Liver (tissue), 9 donors: ENCODE data around the gene SIGLEC1. TPM values are rescaled to one million over a fixed set of nuclear protein-coding genes. Genes with fewer than 3 reads are reported as not detected.

Source experiments
- DNase-seq: peaks from one replicate; pipeline ENCODE4 v3.0.0-alpha.2; 2017; ENCODE audit warnings: low spot score
- H3K27ac ChIP-seq, 2 donors: one replicate each; pipeline ENCODE4 v1.7.0; 2013; ENCODE audit warnings: inconsistent platforms in 2 of 2, low read length in 2 of 2, control low read depth in 1 of 2, low read depth in 1 of 2, mild to moderate bottlenecking in 1 of 2
- H3K27me3 ChIP-seq, 4 donors: one replicate each; pipeline versions ENCODE4 v1.6.1 to v1.7.0; 2013; ENCODE audit warnings: low read length in 3 of 4, inconsistent platforms in 1 of 4, mild to moderate bottlenecking in 1 of 4, moderate library complexity in 1 of 4; ENCODE audit not compliant: control insufficient read depth in 4 of 4, insufficient read depth in 4 of 4
- H3K36me3 ChIP-seq, 4 donors: one replicate each; pipeline versions ENCODE4 v1.6.1 to v1.7.0; 2013; ENCODE audit warnings: low read length in 3 of 4, mild to moderate bottlenecking in 3 of 4, low read depth in 1 of 4, moderate library complexity in 1 of 4; ENCODE audit not compliant: control insufficient read depth in 4 of 4, insufficient read depth in 3 of 4
- H3K4me1 ChIP-seq, 4 donors: one replicate each; pipeline versions ENCODE4 v1.6.1 to v1.7.0; 2013; ENCODE audit warnings: low read length in 3 of 4, mild to moderate bottlenecking in 3 of 4, moderate library complexity in 1 of 4; ENCODE audit not compliant: control insufficient read depth in 4 of 4, insufficient read depth in 4 of 4
- H3K4me3 ChIP-seq, 3 donors: one replicate each; pipeline versions ENCODE4 v1.6.1 to v1.7.0; 2013; ENCODE audit warnings: low read length in 3 of 3, control low read depth in 1 of 3, low read depth in 1 of 3, mild to moderate bottlenecking in 1 of 3
- H3K9ac ChIP-seq, 2 donors: one replicate each; pipeline ENCODE4 v1.7.0; 2013; ENCODE audit warnings: low read length in 2 of 2, mild to moderate bottlenecking in 2 of 2, moderate library complexity in 2 of 2, control low read depth in 1 of 2, low read depth in 1 of 2
- H3K9me3 ChIP-seq, 4 donors: one replicate each; pipeline versions ENCODE4 v1.6.1 to v1.7.0; 2013; ENCODE audit warnings: low read length in 3 of 4; ENCODE audit not compliant: control insufficient read depth in 4 of 4
- ATF3 ChIP-seq: IDR thresholded peaks from 2 replicates; pipeline ENCODE4 v1.6.1; 2016; ENCODE audit warnings: antibody characterized with exemption
- CTCF ChIP-seq: fragments of 150-350 bp; IDR thresholded peaks from 2 replicates; pipeline ENCODE4 v1.5.1; 2017; ENCODE audit warnings: improper control_type of control experiment, low read depth, low read length; ENCODE audit not compliant: missing input control
- EGR1 ChIP-seq, 2 donors: IDR thresholded peaks; 2 replicates each; pipeline ENCODE4 v1.6.1; 2016 to 2018; ENCODE audit warnings: antibody characterized with exemption in 2 of 2, low read depth in 2 of 2
- FOXA1 ChIP-seq: IDR thresholded peaks from 2 replicates; pipeline ENCODE4 v1.6.1; 2016; ENCODE audit warnings: antibody characterized with exemption
- FOXA2 ChIP-seq: IDR thresholded peaks from 2 replicates; pipeline ENCODE4 v1.6.1; 2016; ENCODE audit warnings: antibody characterized with exemption
- GABPA ChIP-seq, 2 donors: IDR thresholded peaks in 1 of 2; conservative IDR thresholded peaks in 1 of 2; 2 replicates each; pipeline ENCODE4 v1.6.1; 2016; ENCODE audit warnings: antibody characterized with exemption in 2 of 2, mild to moderate bottlenecking in 1 of 2, moderate library complexity in 1 of 2
- HNF4A ChIP-seq, 2 donors: conservative IDR thresholded peaks; 2 replicates each; pipeline ENCODE4 v1.6.1; 2016; ENCODE audit warnings: antibody characterized with exemption in 2 of 2, mild to moderate bottlenecking in 2 of 2
- HNF4G ChIP-seq: IDR thresholded peaks from 2 replicates; pipeline ENCODE4 v1.6.1; 2016; ENCODE audit warnings: antibody characterized with exemption
- JUND ChIP-seq, 2 donors: IDR thresholded peaks; 2 replicates each; pipeline ENCODE4 v1.6.1; 2016; ENCODE audit warnings: antibody characterized with exemption in 2 of 2
- MAX ChIP-seq: IDR thresholded peaks from 2 replicates; pipeline ENCODE4 v1.6.1; 2016; ENCODE audit warnings: antibody characterized with exemption
- NR2F2 ChIP-seq: IDR thresholded peaks from 2 replicates; pipeline ENCODE4 v1.6.1; 2016; ENCODE audit warnings: antibody characterized with exemption
- RAD21 ChIP-seq, 2 donors: IDR thresholded peaks; 2 replicates each; pipeline ENCODE4 v1.6.1; 2016; ENCODE audit warnings: antibody characterized with exemption in 2 of 2, mild to moderate bottlenecking in 2 of 2
- REST ChIP-seq: IDR thresholded peaks from 2 replicates; pipeline ENCODE4 v1.6.1; 2016; ENCODE audit warnings: antibody characterized with exemption, mild to moderate bottlenecking
- RXRA ChIP-seq, 2 donors: IDR thresholded peaks; 2 replicates each; pipeline ENCODE4 v1.6.1; 2017 to 2018; ENCODE audit warnings: antibody characterized with exemption in 2 of 2, mild to moderate bottlenecking in 1 of 2
- SP1 ChIP-seq: IDR thresholded peaks from 2 replicates; pipeline ENCODE4 v1.6.1; 2018; ENCODE audit warnings: antibody characterized with exemption, mild to moderate bottlenecking
- TAF1 ChIP-seq: conservative IDR thresholded peaks from 2 replicates; pipeline ENCODE4 v1.6.1; 2016; ENCODE audit warnings: antibody characterized with exemption, mild to moderate bottlenecking
- YY1 ChIP-seq: IDR thresholded peaks from 2 replicates; pipeline ENCODE4 v1.6.1; 2016; ENCODE audit warnings: antibody characterized with exemption, mild to moderate bottlenecking
- ZBTB33 ChIP-seq: IDR thresholded peaks from 2 replicates; pipeline ENCODE4 v1.6.1; 2016; ENCODE audit warnings: antibody characterized with exemption
- WGBS: extraction: QIAGEN DNeasy Blood & Tissue Kit; methylation state at CpG from one replicate; pipeline ENCODE4 v1.1.7; 2013; 5-methylcytosine and 5-hydroxymethylcytosine counted together
- polyA plus RNA-seq, 2 donors: library from polyadenylated mRNA; stranded (reverse) in 1 of 2; unstranded in 1 of 2; fragments of 200-250 nt in 1 of 2; fragments of >200 nt in 1 of 2; fragmentation: Nextera tagmentation in 1 of 2; extraction: Ambion mirVana in 1 of 2; gene quantifications; one replicate each; pipeline versions ENCODE4 v1.2.1 to v1.2.3, GENCODE V29; 2013 to 2015
- total RNA-seq, 2 donors: library from RNA; depleted of rRNA; stranded (reverse); fragments of >200 nt; gene quantifications; one replicate each; pipeline ENCODE4 v1.2.3, GENCODE V29; 2014
- donor health status: healthy.
- donor health status: healthy.
- donor health status: healthy.
- donor health status: healthy.
- donor health status: healthy.

Gene SIGLEC1
- total and polyA plus RNA-seq, 4 donors = 2.3 to 7.8 (median 7.1) TPM

GRCh38 chr20:3669710-3670367 lies 42.6 kb downstream of the SIGLEC1 start:
- no peak for DNase-seq
- Histone ChIP-seq H3K9me3 (no peaks in the 10 kb centered on the region), H3K4me3 (no peak overlapping the region), H3K36me3 (no peaks in the 10 kb centered on the region), H3K9ac (no peak overlapping the region), H3K27ac (no peak overlapping the region), H3K4me1 (peaks cover 0 to 10% (median 2%) of the 10 kb centered on the region in 4 donors), H3K27me3 (peaks cover 4 to 8% (median 4%) of the 10 kb centered on the region in 4 donors)
- TF ChIP-seq FOXA2 (no peak), FOXA1 (no peak), CTCF (no peak), TAF1 (no peak), JUND (IDR thresholded peaks at IDR 0.05) (no peak), ZBTB33 (no peak), MAX (no peak), ATF3 (no peak), EGR1 (IDR thresholded peaks at IDR 0.05; ENCODE audit: low read depth in 2 of 2) (no peak), HNF4G (no peak), RXRA (IDR thresholded peaks at IDR 0.05) (no peak), NR2F2 (no peak), HNF4A (conservative IDR thresholded peaks at IDR 0.05) (no peak), YY1 (no peak), REST (no peak), SP1 (no peak), GABPA (IDR thresholded peaks at IDR 0.05 in 1 of 2, conservative IDR thresholded peaks at IDR 0.05 in 1 of 2) (no peak), RAD21 (IDR thresholded peaks at IDR 0.05) (no peak)
- 83% methylated on average over 13 of the region's 13 CpGs for WGBS
